ENCODE data around the gene TSHZ1. TPM values are rescaled to one million over a fixed set of nuclear protein-coding genes. Genes with fewer than 3 reads are reported as not detected.

Gene TSHZ1
- total and polyA plus RNA-seq, 2 experiments from 2014 or later = 0.23 to 0.38 TPM

DNA sequence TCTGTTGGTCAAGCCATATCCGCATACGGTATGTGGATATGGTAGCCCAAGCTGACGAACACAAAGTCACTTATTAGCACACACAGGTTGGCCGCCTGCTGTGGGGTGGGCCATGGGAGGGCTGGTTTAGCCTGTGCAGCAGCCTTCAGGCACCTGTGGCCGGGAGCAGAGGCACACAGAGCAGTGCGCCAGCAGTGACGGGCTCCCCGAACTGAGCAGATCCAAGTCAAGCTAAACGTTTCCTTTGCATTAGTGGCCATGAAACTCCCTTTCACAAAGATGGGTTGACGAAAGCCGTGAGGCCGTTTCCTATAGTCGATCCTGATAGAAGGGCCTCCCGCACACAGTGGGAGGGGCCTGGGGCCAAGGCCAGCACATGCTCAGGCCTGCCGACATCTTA is 72.1 kb downstream of the TSHZ1 start (continued):
- TF ChIP-seq, protein P1, sequence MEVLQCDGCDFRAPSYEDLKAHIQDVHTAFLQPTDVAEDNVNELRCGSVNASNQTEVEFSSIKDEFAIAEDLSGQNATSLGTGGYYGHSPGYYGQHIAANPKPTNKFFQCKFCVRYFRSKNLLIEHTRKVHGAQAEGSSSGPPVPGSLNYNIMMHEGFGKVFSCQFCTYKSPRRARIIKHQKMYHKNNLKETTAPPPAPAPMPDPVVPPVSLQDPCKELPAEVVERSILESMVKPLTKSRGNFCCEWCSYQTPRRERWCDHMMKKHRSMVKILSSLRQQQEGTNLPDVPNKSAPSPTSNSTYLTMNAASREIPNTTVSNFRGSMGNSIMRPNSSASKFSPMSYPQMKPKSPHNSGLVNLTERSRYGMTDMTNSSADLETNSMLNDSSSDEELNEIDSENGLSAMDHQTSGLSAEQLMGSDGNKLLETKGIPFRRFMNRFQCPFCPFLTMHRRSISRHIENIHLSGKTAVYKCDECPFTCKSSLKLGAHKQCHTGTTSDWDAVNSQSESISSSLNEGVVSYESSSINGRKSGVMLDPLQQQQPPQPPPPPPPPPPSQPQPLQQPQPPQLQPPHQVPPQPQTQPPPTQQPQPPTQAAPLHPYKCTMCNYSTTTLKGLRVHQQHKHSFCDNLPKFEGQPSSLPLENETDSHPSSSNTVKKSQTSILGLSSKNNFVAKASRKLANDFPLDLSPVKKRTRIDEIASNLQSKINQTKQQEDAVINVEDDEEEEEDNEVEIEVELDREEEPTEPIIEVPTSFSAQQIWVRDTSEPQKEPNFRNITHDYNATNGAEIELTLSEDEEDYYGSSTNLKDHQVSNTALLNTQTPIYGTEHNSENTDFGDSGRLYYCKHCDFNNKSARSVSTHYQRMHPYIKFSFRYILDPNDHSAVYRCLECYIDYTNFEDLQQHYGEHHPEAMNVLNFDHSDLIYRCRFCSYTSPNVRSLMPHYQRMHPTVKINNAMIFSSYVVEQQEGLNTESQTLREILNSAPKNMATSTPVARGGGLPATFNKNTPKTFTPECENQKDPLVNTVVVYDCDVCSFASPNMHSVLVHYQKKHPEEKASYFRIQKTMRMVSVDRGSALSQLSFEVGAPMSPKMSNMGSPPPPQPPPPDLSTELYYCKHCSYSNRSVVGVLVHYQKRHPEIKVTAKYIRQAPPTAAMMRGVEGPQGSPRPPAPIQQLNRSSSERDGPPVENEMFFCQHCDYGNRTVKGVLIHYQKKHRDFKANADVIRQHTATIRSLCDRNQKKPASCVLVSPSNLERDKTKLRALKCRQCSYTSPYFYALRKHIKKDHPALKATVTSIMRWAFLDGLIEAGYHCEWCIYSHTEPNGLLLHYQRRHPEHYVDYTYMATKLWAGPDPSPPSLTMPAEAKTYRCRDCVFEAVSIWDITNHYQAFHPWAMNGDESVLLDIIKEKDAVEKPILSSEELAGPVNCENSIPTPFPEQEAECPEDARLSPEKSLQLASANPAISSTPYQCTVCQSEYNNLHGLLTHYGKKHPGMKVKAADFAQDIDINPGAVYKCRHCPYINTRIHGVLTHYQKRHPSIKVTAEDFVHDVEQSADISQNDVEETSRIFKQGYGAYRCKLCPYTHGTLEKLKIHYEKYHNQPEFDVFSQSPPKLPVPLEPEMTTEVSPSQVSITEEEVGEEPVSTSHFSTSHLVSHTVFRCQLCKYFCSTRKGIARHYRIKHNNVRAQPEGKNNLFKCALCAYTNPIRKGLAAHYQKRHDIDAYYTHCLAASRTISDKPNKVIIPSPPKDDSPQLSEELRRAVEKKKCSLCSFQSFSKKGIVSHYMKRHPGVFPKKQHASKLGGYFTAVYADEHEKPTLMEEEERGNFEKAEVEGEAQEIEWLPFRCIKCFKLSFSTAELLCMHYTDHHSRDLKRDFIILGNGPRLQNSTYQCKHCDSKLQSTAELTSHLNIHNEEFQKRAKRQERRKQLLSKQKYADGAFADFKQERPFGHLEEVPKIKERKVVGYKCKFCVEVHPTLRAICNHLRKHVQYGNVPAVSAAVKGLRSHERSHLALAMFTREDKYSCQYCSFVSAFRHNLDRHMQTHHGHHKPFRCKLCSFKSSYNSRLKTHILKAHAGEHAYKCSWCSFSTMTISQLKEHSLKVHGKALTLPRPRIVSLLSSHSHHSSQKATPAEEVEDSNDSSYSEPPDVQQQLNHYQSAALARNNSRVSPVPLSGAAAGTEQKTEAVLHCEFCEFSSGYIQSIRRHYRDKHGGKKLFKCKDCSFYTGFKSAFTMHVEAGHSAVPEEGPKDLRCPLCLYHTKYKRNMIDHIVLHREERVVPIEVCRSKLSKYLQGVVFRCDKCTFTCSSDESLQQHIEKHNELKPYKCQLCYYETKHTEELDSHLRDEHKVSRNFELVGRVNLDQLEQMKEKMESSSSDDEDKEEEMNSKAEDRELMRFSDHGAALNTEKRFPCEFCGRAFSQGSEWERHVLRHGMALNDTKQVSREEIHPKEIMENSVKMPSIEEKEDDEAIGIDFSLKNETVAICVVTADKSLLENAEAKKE (CRISPR knock-in tag; IDR thresholded peaks at IDR 0.05) = no peak
- TF ChIP-seq JUNB (IDR thresholded peaks at IDR 0.05; ENCODE audit: unreplicated experiment) = no peak
- TF ChIP-seq EZH2 (IDR thresholded peaks at IDR 0.05; ENCODE audit: low read depth, unreplicated experiment) = no peak
- no peak for TF ChIP-seq CREB1 (CRISPR knock-in tag; IDR thresholded peaks at IDR 0.05; ENCODE audit: low read depth)
- TF ChIP-seq ZNF114 (CRISPR knock-in tag; IDR thresholded peaks at IDR 0.05) = no peak

DNA sequence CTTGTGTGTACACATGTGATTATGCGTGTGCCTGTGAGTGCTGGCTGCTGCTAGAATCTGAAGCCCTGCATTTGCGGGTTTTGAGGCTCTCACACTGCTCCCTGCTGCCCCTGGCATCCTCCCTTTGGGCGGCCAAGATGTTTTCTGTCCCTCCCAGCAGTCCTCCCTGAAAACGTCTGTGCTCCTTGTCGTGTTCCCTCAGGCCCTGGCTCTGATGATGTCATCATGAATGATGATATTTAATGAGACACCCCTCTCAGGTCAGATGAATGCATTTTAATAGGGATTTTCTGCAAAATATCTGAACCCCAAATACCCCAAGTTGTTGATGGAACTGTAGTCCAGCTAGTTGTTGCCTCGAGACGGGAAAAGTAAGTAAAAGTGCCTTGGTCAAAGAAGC is 73.1 kb downstream of the TSHZ1 start:
- H3K36me3 Mint-ChIP-seq (ENCODE audit: low read depth) = peaks cover 3% of the 10 kb centered on the region; the same call in 1 of the 3 replicates
- TF ChIP-seq ZNF114 (CRISPR knock-in tag; IDR thresholded peaks at IDR 0.05) (no peak), STAT1 (IDR thresholded peaks at IDR 0.05; ENCODE audit: unreplicated experiment) (no peak), EZH2 (IDR thresholded peaks at IDR 0.05; ENCODE audit: low read depth, unreplicated experiment) (no peak), JUNB (IDR thresholded peaks at IDR 0.05; ENCODE audit: unreplicated experiment) (no peak), NANOG (IDR thresholded peaks at IDR 0.05; ENCODE audit: borderline replicate concordance) (no peak), ZNF331 (CRISPR knock-in tag; IDR thresholded peaks at IDR 0.05; ENCODE audit: low read depth) (no peak), EZH2phosphoT487 (IDR thresholded peaks at IDR 0.05; ENCODE audit: unreplicated experiment) (no peak), CREB1 (CRISPR knock-in tag; IDR thresholded peaks at IDR 0.05; ENCODE audit: low read depth) (no peak)
- TF ChIP-seq, protein P2, sequence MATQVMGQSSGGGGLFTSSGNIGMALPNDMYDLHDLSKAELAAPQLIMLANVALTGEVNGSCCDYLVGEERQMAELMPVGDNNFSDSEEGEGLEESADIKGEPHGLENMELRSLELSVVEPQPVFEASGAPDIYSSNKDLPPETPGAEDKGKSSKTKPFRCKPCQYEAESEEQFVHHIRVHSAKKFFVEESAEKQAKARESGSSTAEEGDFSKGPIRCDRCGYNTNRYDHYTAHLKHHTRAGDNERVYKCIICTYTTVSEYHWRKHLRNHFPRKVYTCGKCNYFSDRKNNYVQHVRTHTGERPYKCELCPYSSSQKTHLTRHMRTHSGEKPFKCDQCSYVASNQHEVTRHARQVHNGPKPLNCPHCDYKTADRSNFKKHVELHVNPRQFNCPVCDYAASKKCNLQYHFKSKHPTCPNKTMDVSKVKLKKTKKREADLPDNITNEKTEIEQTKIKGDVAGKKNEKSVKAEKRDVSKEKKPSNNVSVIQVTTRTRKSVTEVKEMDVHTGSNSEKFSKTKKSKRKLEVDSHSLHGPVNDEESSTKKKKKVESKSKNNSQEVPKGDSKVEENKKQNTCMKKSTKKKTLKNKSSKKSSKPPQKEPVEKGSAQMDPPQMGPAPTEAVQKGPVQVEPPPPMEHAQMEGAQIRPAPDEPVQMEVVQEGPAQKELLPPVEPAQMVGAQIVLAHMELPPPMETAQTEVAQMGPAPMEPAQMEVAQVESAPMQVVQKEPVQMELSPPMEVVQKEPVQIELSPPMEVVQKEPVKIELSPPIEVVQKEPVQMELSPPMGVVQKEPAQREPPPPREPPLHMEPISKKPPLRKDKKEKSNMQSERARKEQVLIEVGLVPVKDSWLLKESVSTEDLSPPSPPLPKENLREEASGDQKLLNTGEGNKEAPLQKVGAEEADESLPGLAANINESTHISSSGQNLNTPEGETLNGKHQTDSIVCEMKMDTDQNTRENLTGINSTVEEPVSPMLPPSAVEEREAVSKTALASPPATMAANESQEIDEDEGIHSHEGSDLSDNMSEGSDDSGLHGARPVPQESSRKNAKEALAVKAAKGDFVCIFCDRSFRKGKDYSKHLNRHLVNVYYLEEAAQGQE (IDR thresholded peaks at IDR 0.05; ENCODE audit: unreplicated experiment) = no peak
- TF ChIP-seq, protein P3, sequence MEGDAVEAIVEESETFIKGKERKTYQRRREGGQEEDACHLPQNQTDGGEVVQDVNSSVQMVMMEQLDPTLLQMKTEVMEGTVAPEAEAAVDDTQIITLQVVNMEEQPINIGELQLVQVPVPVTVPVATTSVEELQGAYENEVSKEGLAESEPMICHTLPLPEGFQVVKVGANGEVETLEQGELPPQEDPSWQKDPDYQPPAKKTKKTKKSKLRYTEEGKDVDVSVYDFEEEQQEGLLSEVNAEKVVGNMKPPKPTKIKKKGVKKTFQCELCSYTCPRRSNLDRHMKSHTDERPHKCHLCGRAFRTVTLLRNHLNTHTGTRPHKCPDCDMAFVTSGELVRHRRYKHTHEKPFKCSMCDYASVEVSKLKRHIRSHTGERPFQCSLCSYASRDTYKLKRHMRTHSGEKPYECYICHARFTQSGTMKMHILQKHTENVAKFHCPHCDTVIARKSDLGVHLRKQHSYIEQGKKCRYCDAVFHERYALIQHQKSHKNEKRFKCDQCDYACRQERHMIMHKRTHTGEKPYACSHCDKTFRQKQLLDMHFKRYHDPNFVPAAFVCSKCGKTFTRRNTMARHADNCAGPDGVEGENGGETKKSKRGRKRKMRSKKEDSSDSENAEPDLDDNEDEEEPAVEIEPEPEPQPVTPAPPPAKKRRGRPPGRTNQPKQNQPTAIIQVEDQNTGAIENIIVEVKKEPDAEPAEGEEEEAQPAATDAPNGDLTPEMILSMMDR (conservative IDR thresholded peaks at IDR 0.05; ENCODE audit: low read depth in 2 of 2) = no peak
- TF ChIP-seq, protein P4, sequence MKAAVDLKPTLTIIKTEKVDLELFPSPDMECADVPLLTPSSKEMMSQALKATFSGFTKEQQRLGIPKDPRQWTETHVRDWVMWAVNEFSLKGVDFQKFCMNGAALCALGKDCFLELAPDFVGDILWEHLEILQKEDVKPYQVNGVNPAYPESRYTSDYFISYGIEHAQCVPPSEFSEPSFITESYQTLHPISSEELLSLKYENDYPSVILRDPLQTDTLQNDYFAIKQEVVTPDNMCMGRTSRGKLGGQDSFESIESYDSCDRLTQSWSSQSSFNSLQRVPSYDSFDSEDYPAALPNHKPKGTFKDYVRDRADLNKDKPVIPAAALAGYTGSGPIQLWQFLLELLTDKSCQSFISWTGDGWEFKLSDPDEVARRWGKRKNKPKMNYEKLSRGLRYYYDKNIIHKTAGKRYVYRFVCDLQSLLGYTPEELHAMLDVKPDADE (IDR thresholded peaks at IDR 0.05) = no peak
- H3K4me1 Mint-ChIP-seq = peaks cover 2% of the 10 kb centered on the region
- no peaks in the 10 kb centered on the region; the same call in 1 of the 2 replicates for H3K9me2 ChIP-seq (ENCODE audit: insufficient read depth)
- no peaks in the 10 kb centered on the region; the same call in 2 of the 3 replicates for H3K9me3 Mint-ChIP-seq
- peaks cover 13% of the 10 kb centered on the region for H3K27me3 Mint-ChIP-seq (ENCODE audit: insufficient read depth, low read depth, poor library complexity)
- H3K27me3 ChIP-seq (ENCODE audit: insufficient read depth) = no peaks in the 10 kb centered on the region
- ATAC-seq (no peak), DNase-seq (ENCODE audit: low spot score) (no peak)
- H3K27ac Mint-ChIP-seq = no peak overlapping the region
- no peak overlapping the region for H3K4me3 Mint-ChIP-seq
- H3K27ac ChIP-seq (ENCODE audit: low read depth) = no peak overlapping the region
- no peak overlapping the region for H2AFZ ChIP-seq
- H3K4me3 ChIP-seq = no peak overlapping the region
- H3K4me2 ChIP-seq = no peak overlapping the region
- no peaks in the 10 kb centered on the region for H3K4me1 ChIP-seq (ENCODE audit: insufficient read depth)
- no peaks in the 10 kb centered on the region for H3K79me2 ChIP-seq (replicated peaks; ENCODE audit: insufficient read depth)
- no peaks in the 10 kb centered on the region for H4K20me1 ChIP-seq (replicated peaks; ENCODE audit: insufficient read depth)
- no peaks in the 10 kb centered on the region for H3F3A ChIP-seq (replicated peaks; ENCODE audit: low read depth)
- H3K36me3 ChIP-seq (ENCODE audit: insufficient read depth) = no peaks in the 10 kb centered on the region

All from GM23338 (cell line).